HEK293 (cell line): ENCODE results near the gene SMPD3.

Experiments
- CTCF ChIA-PET: fragments of 350-600 bp; formaldehyde crosslinking; extraction: SDS; loops from one replicate; lab custom pipeline; 2021; ENCODE audit warnings: antibody characterized with exemption; lab: Yijun Ruan, JAX
- POLR2A ChIA-PET: fragments of 300-600 bp; formaldehyde crosslinking; extraction: SDS; loops from one replicate; lab custom pipeline; 2020; ENCODE audit warnings: antibody characterized with exemption, inconsistent platforms; lab: Yijun Ruan, JAX
- H3K27ac ChIP-seq: fragments of 200-500 bp; sonication (Bioruptor generic); 2 replicates; pipeline ENCODE4 v1.5.1; 2014; ENCODE audit warnings: low read depth, low read length, control low read depth, inconsistent platforms; ENCODE audit errors: extremely low read depth
- H3K36me3 ChIP-seq, 2 experiments: fragments of 200-500 bp in 1 of 2; sonication (Bioruptor generic) in 1 of 2; 1 replicate in 1 of 2; 2 replicates in 1 of 2; pipeline ENCODE4 v1.5.1; 2014 to 2017; ENCODE audit warnings: inconsistent platforms in 2 of 2, low read length in 2 of 2; ENCODE audit not compliant: control insufficient read depth in 2 of 2, insufficient read depth in 1 of 2
- H3K4me1 ChIP-seq: fragments of 200-500 bp; sonication (Bioruptor generic); 2 replicates; pipeline ENCODE4 v1.5.1; 2014; ENCODE audit warnings: mild to moderate bottlenecking, low read length, inconsistent platforms; ENCODE audit not compliant: control insufficient read depth, insufficient read depth
- H3K4me3 ChIP-seq: 2 replicates; pipeline ENCODE4 v1.5.1; 2011; ENCODE audit warnings: low read depth, mild to moderate bottlenecking, control low read depth, low read length, moderate library complexity
- H3K9me3 ChIP-seq: fragments of 200-500 bp; sonication (Bioruptor generic); 2 replicates; pipeline ENCODE4 v1.5.1; 2014; ENCODE audit warnings: low read depth, low read length, inconsistent platforms; ENCODE audit not compliant: control insufficient read depth, insufficient read depth
- SP2 ChIP-seq: fragments of 450-650 bp; formaldehyde crosslinking; IDR thresholded peaks from 2 replicates; pipeline ENCODE4 v1.5.1; 2016; ENCODE audit warnings: missing biosample characterization, missing genetic modification characterization
- ZFP37 ChIP-seq: fragments of 450-650 bp; formaldehyde crosslinking; IDR thresholded peaks from 2 replicates; pipeline ENCODE4 v1.5.1; 2016; ENCODE audit warnings: missing biosample characterization, missing genetic modification characterization
- ZNF10 ChIP-seq: fragments of 450-650 bp; formaldehyde crosslinking; IDR thresholded peaks from 2 replicates; pipeline ENCODE4 v1.5.1; 2017; ENCODE audit warnings: missing biosample characterization, missing genetic modification characterization
- ZNF133 ChIP-seq: fragments of 450-650 bp; formaldehyde crosslinking; IDR thresholded peaks from 2 replicates; pipeline ENCODE4 v1.5.1; 2016; ENCODE audit warnings: missing biosample characterization, missing genetic modification characterization
- ZNF169 ChIP-seq: fragments of 450-650 bp; formaldehyde crosslinking; IDR thresholded peaks from 2 replicates; pipeline ENCODE4 v1.5.1; 2016; ENCODE audit warnings: missing biosample characterization, missing genetic modification characterization
- ZNF391 ChIP-seq: fragments of 450-650 bp; formaldehyde crosslinking; IDR thresholded peaks from 2 replicates; pipeline ENCODE4 v1.5.1; 2016; ENCODE audit warnings: low read depth, missing biosample characterization, missing genetic modification characterization, borderline replicate concordance
- ZNF394 ChIP-seq: fragments of 450-650 bp; formaldehyde crosslinking; IDR thresholded peaks from 2 replicates; pipeline ENCODE4 v1.5.1; 2016; ENCODE audit warnings: missing biosample characterization, missing genetic modification characterization, mild to moderate bottlenecking, moderate library complexity, borderline replicate concordance
- ZNF514 ChIP-seq: fragments of 450-650 bp; formaldehyde crosslinking; IDR thresholded peaks from 2 replicates; pipeline ENCODE4 v1.5.1; 2016; ENCODE audit warnings: missing biosample characterization, missing genetic modification characterization
- ZNF521 ChIP-seq: fragments of 450-650 bp; formaldehyde crosslinking; IDR thresholded peaks from 2 replicates; pipeline ENCODE4 v1.5.1; 2017; ENCODE audit warnings: missing biosample characterization, mild to moderate bottlenecking, missing genetic modification characterization
- ZNF558 ChIP-seq: fragments of 450-650 bp; formaldehyde crosslinking; IDR thresholded peaks from 2 replicates; pipeline ENCODE4 v1.5.1; 2016; ENCODE audit warnings: missing biosample characterization, missing genetic modification characterization
- ZNF621 ChIP-seq: fragments of 450-650 bp; formaldehyde crosslinking; IDR thresholded peaks from 2 replicates; pipeline ENCODE4 v1.5.1; 2017; ENCODE audit warnings: missing biosample characterization, missing genetic modification characterization
- ZNF623 ChIP-seq: fragments of 450-650 bp; formaldehyde crosslinking; IDR thresholded peaks from 2 replicates; pipeline ENCODE4 v1.5.1; 2016; ENCODE audit warnings: missing biosample characterization, missing genetic modification characterization
- ZNF664 ChIP-seq: fragments of 450-650 bp; formaldehyde crosslinking; IDR thresholded peaks from 2 replicates; pipeline ENCODE4 v1.5.1; 2016; ENCODE audit warnings: missing biosample characterization, missing genetic modification characterization
- ZNF747 ChIP-seq: fragments of 450-650 bp; formaldehyde crosslinking; IDR thresholded peaks from 2 replicates; pipeline ENCODE4 v1.5.1; 2016; ENCODE audit warnings: missing biosample characterization, missing genetic modification characterization
- ZNF837 ChIP-seq: fragments of 450-650 bp; formaldehyde crosslinking; IDR thresholded peaks from 2 replicates; pipeline ENCODE4 v1.5.1; 2016; ENCODE audit warnings: missing biosample characterization, missing genetic modification characterization
- ZSCAN16 ChIP-seq: fragments of 450-650 bp; formaldehyde crosslinking; IDR thresholded peaks from 2 replicates; pipeline ENCODE4 v1.5.1; 2016; ENCODE audit warnings: missing biosample characterization, missing genetic modification characterization
- ZSCAN23 ChIP-seq: fragments of 450-650 bp; formaldehyde crosslinking; IDR thresholded peaks from 2 replicates; pipeline ENCODE4 v1.5.1; 2016; ENCODE audit warnings: missing biosample characterization, missing genetic modification characterization
- ZSCAN30 ChIP-seq: fragments of 450-650 bp; IDR thresholded peaks from 2 replicates; pipeline ENCODE4 v1.5.1; 2018; ENCODE audit warnings: missing biosample characterization, mild to moderate bottlenecking, missing genetic modification characterization, moderate library complexity
- TF ChIP-seq, protein P1 (sequence below): fragments of 450-650 bp; formaldehyde crosslinking; IDR thresholded peaks from 2 replicates; pipeline ENCODE4 v1.5.1; 2016; ENCODE audit warnings: missing biosample characterization, missing genetic modification characterization
- TF ChIP-seq, protein P2 (sequence below): fragments of 450-650 bp; formaldehyde crosslinking; IDR thresholded peaks from 2 replicates; pipeline ENCODE4 v1.5.1; 2016; ENCODE audit warnings: missing biosample characterization, missing genetic modification characterization
- TF ChIP-seq, protein P3 (sequence below): fragments of 450-650 bp; formaldehyde crosslinking; conservative IDR thresholded peaks from 2 replicates; pipeline ENCODE4 v1.5.1; 2016; ENCODE audit warnings: low read depth, missing biosample characterization, missing genetic modification characterization
- TF ChIP-seq, protein P4 (sequence below): fragments of 450-650 bp; formaldehyde crosslinking; IDR thresholded peaks from 2 replicates; pipeline ENCODE4 v1.5.1; 2017; ENCODE audit warnings: missing biosample characterization, missing genetic modification characterization
- TF ChIP-seq, protein P5 (sequence below): fragments of 450-650 bp; formaldehyde crosslinking; IDR thresholded peaks from 2 replicates; pipeline ENCODE4 v1.5.1; 2016; ENCODE audit warnings: missing biosample characterization, missing genetic modification characterization

Gene SMPD3

DNA sequence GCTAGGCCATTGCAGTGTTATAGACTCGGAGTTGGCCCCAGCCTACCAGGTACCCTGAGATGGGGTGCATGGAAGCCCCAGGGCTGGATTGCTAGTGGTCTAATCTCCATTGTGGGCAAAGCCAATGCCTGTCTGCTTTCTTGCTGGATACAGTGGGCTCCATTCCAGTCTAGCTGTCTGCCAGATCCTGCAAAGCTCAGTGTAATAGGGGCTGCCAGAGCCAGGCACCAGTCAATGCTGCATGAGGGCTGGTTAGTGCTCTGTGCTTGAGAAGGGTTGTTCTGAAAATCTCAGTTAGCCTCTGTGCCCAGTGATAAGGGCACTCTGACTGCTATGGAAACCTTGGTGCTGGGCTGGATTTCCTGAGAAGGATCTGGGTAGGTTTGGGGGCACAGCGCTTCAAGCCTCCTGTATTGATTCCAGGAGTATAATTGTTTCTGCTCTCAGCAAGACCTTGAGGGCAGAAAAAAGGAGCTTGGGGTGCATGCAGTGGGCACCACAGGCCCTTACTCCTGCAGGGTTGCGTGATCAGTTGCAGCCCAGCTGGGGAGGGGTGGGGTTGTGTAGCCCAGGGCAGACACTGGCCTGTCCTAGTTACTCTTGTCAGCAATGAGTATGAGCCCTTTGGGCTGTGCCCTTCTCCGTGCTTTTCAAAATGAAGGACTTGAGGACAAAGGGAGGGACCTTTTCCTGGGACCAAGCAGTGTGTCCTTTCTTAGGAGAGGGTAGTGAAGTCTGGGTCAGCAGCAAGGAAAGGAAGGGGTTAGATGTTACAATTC lies 19.0 kb downstream of the SMPD3 start:
- TF ChIP-seq ZSCAN30 (tag by site-specific recombination) = no peak
- TF ChIP-seq ZNF521 (tag by site-specific recombination) = no peak
- TF ChIP-seq ZNF10 (tag by site-specific recombination) = no peak
- no peak for TF ChIP-seq ZSCAN23
- no peak for TF ChIP-seq ZNF747 (tag by site-specific recombination)
- TF ChIP-seq ZNF169 = no peak
- TF ChIP-seq, protein P1, sequence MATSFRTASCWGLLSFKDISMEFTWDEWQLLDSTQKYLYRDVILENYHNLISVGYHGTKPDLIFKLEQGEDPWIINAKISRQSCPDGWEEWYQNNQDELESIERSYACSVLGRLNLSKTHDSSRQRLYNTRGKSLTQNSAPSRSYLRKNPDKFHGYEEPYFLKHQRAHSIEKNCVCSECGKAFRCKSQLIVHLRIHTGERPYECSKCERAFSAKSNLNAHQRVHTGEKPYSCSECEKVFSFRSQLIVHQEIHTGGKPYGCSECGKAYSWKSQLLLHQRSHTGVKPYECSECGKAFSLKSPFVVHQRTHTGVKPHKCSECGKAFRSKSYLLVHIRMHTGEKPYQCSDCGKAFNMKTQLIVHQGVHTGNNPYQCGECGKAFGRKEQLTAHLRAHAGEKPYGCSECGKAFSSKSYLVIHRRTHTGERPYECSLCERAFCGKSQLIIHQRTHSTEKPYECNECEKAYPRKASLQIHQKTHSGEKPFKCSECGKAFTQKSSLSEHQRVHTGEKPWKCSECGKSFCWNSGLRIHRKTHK (tag by site-specific recombination) = no peak
- TF ChIP-seq ZNF837 = no peak
- TF ChIP-seq, protein P2, sequence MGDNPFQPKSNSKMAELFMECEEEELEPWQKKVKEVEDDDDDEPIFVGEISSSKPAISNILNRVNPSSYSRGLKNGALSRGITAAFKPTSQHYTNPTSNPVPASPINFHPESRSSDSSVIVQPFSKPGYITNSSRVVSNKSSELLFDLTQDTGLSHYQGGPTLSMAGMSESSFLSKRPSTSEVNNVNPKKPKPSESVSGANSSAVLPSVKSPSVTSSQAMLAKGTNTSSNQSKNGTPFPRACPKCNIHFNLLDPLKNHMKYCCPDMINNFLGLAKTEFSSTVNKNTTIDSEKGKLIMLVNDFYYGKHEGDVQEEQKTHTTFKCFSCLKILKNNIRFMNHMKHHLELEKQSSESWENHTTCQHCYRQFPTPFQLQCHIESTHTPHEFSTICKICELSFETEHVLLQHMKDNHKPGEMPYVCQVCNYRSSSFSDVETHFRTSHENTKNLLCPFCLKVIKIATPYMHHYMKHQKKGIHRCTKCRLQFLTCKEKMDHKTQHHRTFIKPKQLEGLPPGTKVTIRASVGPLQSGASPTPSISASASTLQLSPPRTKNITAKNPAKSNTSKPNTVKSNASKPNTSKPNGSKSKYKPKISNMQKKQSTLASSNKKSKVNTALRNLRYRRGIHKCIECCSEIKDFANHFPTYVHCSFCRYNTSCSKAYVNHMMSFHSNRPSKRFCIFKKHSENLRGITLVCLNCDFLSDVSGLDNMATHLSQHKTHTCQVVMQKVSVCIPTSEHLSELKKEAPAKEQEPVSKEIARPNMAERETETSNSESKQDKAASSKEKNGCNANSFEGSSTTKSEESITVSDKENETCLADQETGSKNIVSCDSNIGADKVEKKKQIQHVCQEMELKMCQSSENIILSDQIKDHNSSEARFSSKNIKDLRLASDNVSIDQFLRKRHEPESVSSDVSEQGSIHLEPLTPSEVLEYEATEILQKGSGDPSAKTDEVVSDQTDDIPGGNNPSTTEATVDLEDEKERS = no peak
- TF ChIP-seq, protein P3, sequence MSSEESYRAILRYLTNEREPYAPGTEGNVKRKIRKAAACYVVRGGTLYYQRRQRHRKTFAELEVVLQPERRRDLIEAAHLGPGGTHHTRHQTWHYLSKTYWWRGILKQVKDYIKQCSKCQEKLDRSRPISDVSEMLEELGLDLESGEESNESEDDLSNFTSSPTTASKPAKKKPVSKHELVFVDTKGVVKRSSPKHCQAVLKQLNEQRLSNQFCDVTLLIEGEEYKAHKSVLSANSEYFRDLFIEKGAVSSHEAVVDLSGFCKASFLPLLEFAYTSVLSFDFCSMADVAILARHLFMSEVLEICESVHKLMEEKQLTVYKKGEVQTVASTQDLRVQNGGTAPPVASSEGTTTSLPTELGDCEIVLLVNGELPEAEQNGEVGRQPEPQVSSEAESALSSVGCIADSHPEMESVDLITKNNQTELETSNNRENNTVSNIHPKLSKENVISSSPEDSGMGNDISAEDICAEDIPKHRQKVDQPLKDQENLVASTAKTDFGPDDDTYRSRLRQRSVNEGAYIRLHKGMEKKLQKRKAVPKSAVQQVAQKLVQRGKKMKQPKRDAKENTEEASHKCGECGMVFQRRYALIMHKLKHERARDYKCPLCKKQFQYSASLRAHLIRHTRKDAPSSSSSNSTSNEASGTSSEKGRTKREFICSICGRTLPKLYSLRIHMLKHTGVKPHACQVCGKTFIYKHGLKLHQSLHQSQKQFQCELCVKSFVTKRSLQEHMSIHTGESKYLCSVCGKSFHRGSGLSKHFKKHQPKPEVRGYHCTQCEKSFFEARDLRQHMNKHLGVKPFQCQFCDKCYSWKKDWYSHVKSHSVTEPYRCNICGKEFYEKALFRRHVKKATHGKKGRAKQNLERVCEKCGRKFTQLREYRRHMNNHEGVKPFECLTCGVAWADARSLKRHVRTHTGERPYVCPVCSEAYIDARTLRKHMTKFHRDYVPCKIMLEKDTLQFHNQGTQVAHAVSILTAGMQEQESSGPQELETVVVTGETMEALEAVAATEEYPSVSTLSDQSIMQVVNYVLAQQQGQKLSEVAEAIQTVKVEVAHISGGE = no peak
- no peak for TF ChIP-seq SP2
- no peak for TF ChIP-seq ZNF664 (tag by site-specific recombination)

DNA sequence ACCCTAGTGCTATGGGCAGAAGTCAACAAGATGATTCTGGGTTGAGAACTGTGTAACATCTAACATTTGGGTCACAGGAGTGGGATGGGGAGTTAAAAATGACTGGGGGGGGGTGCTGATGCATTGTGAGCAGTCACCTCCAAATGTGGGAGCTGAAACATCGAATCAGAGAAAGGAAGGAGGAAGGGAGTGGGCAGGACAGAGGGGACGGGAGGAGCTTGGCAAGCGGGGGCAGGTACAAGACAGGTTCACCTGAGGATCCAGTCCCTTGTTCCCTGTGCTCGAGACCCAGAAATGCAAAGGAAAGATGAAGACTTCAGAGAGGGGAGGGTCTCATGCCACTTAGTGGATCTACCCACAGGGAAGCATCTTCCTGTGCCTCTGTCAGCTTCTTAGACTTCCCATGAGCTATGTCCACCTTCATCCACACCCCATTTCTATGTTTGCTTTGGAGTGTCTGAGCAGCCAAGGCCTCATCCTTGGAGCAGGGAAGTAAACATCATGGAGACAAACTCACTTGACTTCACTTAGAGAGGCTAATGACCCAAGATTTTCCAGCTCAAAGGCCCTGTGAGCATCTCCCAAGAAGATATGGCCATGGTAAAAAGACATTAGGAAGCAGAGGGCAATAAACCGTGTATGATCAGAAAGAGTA lies 20.5 kb downstream of the SMPD3 start:
- H3K4me3 ChIP-seq = no peak overlapping the region
- CTCF ChIA-PET = interaction anchor here (0.9 to 1.0 kb wide), 2 partner anchors 10 to 31 kb away, joined by 4 to 6 read pairs; no protein-coding TSS in a partner anchor
- 0 out of 2 replicates have a peak, but pooled peaks cover 2% of the 10 kb centered on the region for H3K4me1 ChIP-seq
- H3K27ac ChIP-seq = no peak overlapping the region
- POLR2A ChIA-PET = no interaction called here
- no peaks in the 10 kb centered on the region for H3K9me3 ChIP-seq
- no peaks in the 10 kb centered on the region for H3K36me3 ChIP-seq
- TF ChIP-seq ZNF391 (no peak), ZNF623 (tag by site-specific recombination) (no peak), ZNF133 (tag by site-specific recombination) (no peak), ZSCAN16 (tag by site-specific recombination) (no peak), ZFP37 (tag by site-specific recombination) (no peak), ZNF394 (tag by site-specific recombination) (no peak), ZNF558 (no peak), ZNF514 (tag by site-specific recombination) (no peak), ZNF621 (tag by site-specific recombination) (no peak)
- TF ChIP-seq, protein P4, sequence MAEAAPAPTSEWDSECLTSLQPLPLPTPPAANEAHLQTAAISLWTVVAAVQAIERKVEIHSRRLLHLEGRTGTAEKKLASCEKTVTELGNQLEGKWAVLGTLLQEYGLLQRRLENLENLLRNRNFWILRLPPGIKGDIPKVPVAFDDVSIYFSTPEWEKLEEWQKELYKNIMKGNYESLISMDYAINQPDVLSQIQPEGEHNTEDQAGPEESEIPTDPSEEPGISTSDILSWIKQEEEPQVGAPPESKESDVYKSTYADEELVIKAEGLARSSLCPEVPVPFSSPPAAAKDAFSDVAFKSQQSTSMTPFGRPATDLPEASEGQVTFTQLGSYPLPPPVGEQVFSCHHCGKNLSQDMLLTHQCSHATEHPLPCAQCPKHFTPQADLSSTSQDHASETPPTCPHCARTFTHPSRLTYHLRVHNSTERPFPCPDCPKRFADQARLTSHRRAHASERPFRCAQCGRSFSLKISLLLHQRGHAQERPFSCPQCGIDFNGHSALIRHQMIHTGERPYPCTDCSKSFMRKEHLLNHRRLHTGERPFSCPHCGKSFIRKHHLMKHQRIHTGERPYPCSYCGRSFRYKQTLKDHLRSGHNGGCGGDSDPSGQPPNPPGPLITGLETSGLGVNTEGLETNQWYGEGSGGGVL (tag by site-specific recombination) = no peak
- TF ChIP-seq, protein P5, sequence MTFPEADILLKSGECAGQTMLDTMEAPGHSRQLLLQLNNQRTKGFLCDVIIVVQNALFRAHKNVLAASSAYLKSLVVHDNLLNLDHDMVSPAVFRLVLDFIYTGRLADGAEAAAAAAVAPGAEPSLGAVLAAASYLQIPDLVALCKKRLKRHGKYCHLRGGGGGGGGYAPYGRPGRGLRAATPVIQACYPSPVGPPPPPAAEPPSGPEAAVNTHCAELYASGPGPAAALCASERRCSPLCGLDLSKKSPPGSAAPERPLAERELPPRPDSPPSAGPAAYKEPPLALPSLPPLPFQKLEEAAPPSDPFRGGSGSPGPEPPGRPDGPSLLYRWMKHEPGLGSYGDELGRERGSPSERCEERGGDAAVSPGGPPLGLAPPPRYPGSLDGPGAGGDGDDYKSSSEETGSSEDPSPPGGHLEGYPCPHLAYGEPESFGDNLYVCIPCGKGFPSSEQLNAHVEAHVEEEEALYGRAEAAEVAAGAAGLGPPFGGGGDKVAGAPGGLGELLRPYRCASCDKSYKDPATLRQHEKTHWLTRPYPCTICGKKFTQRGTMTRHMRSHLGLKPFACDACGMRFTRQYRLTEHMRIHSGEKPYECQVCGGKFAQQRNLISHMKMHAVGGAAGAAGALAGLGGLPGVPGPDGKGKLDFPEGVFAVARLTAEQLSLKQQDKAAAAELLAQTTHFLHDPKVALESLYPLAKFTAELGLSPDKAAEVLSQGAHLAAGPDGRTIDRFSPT (tag by site-specific recombination) = no peak

More for the DNA sequence above, 19.0 kb downstream of the SMPD3 start:
- Histone ChIP-seq H3K4me1 (0 out of 2 replicates have a peak, but pooled peaks cover 2% of the 10 kb centered on the region), H3K9me3 (no peaks in the 10 kb centered on the region), H3K4me3 (no peak overlapping the region), H3K27ac (no peak overlapping the region), H3K36me3 (no peaks in the 10 kb centered on the region)
- CTCF ChIA-PET = no interaction called here
- POLR2A ChIA-PET = no interaction called here
